HG03064 (cell line): Measurements from ENCODE around the gene STK35.

Source experiments
- ATAC-seq: cut with Tn5 transposase; IDR thresholded peaks from one replicate; pipeline ENCODE4 v1.9.1; 2021; ENCODE audit warnings: low read depth; ENCODE audit not compliant: unreplicated experiment

The STK35 gene

GRCh38 chr20:2101057-2101864, at the start of gene STK35:
STK35 (plus strand) TSS chr20:2101827; CDS start chr20:2101882, 55 bp downstream.
- peak; percentile 39 for ATAC-seq

GRCh38 chr20:2051946-2052345, 49.7 kb upstream of the STK35 start:
- no peak for ATAC-seq

- no peak for ATAC-seq
Measured at GRCh38 chr20:2052741-2053140, 48.9 kb upstream of the STK35 start.

GRCh38 chr20:2053615-2054014, 48.0 kb upstream of the STK35 start:
- ATAC-seq = no peak

- no peak for ATAC-seq
Measured at GRCh38 chr20:2054911-2055310, 46.7 kb upstream of the STK35 start.

GRCh38 chr20:2059411-2059810, 42.2 kb upstream of the STK35 start:
- ATAC-seq = no peak

GRCh38 chr20:2065099-2065498, 36.5 kb upstream of the STK35 start:
- ATAC-seq = no peak

- ATAC-seq = no peak
Measured at GRCh38 chr20:2066461-2067122, 35.0 kb upstream of the STK35 start.

GRCh38 chr20:2080532-2081224, 20.9 kb upstream of the STK35 start:
- ATAC-seq = no peak

- ATAC-seq = no peak
Measured at GRCh38 chr20:2084703-2085102, 16.9 kb upstream of the STK35 start.

GRCh38 chr20:2086177-2086979, 15.2 kb upstream of the STK35 start:
- no peak for ATAC-seq

GRCh38 chr20:2086980-2087377, 14.6 kb upstream of the STK35 start:
- no peak for ATAC-seq

- ATAC-seq = no peak
Measured at GRCh38 chr20:2088891-2089290, 12.7 kb upstream of the STK35 start.

- ATAC-seq = no peak
Measured at GRCh38 chr20:2089447-2089846, 12.2 kb upstream of the STK35 start.

- ATAC-seq = no peak
Measured at GRCh38 chr20:2093159-2093781, 8.4 kb upstream of the STK35 start.

GRCh38 chr20:2093883-2094282, 7.7 kb upstream of the STK35 start:
- no peak for ATAC-seq

- ATAC-seq = peak; percentile 63
Measured at GRCh38 chr20:2101865-2102584, 398 bp downstream of the STK35 start.

GRCh38 chr20:2102585-2103460, 1.2 kb downstream of the STK35 start:
- peak; percentile 53 for ATAC-seq
